Measurements from ENCODE around the gene LRCH1. TPM values are rescaled to one million over a fixed set of nuclear protein-coding genes. Genes with fewer than 3 reads are reported as not detected.

LRCH1 gene
- polyA plus RNA-seq, 1 of the 3 experiments (the other 2 are of a cell fraction), result 5.5 TPM

DNA sequence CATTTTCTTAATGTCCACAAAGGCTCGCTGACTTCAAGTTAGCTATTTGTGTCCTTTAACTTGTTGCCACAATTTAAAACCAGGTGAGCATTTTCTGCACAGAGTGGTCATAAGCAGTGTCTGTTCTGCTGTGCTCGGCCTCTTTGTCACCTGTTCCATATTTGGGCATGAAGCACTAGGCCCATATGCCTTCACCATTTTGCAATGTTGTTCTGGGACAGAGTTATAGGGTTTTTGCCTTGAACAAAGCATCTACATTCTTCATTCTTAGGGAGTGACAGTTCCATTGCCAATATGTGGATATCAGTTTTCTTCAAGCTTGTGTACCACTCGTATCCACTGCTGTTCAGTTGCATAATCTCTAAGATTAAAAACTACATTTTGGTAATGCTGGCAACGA lies 56.1 kb downstream of the LRCH1 start:
- Histone ChIP-seq H3K36me3 (replicated peaks in 1 of 2; ENCODE audit: control insufficient read depth in 1 of 2, insufficient read depth in 2 of 2, low read length in 1 of 2) (no peaks in the 10 kb centered on the region), H3K27me3 (ENCODE audit: insufficient read depth) (no peaks in the 10 kb centered on the region), H3K4me1 (ENCODE audit: control insufficient read depth in 1 of 2, insufficient read depth in 2 of 2, low read depth in 1 of 2, low read length in 1 of 2) (peaks cover 8 to 10% of the 10 kb centered on the region in 2 experiments; a peak in 3 of 4 replicates), H3K4me2 (no peak overlapping the region), H3K9me2 (no peaks in the 10 kb centered on the region), H2AFZ (ENCODE audit: low read depth) (no peak overlapping the region), H3K9ac (no peak overlapping the region), H3K79me2 (ENCODE audit: insufficient read depth) (peaks cover 80% of the 10 kb centered on the region), H4K20me1 (ENCODE audit: insufficient read depth) (peaks cover 33% of the 10 kb centered on the region), H3K9me3 (no peaks in the 10 kb centered on the region), H3K27ac (ENCODE audit: low read depth in 2 of 2, low read length in 1 of 2) (no peak overlapping the region), H3F3A (replicated peaks; ENCODE audit: insufficient read depth) (no peaks in the 10 kb centered on the region), H3K4me3 (ENCODE audit: low read depth in 2 of 2, low read length in 1 of 2) (no peak overlapping the region)
- CTCF ChIA-PET, result interaction anchor here (0.6 to 2.0 kb wide), 4 partner anchors 8 to 22 kb away, joined by 3 to 5 read pairs (median 4); no protein-coding TSS in a partner anchor
- DNase-seq, result no peak
- TF ChIP-seq RFX5 (IDR thresholded peaks at IDR 0.05; ENCODE audit: low read length), result no peak
- WGBS (ENCODE audit: low lambda C conversion rate), result 94% methylated on average over 4 of the region's 4 CpGs
- POLR2A ChIA-PET, result no interaction called here

DNA sequence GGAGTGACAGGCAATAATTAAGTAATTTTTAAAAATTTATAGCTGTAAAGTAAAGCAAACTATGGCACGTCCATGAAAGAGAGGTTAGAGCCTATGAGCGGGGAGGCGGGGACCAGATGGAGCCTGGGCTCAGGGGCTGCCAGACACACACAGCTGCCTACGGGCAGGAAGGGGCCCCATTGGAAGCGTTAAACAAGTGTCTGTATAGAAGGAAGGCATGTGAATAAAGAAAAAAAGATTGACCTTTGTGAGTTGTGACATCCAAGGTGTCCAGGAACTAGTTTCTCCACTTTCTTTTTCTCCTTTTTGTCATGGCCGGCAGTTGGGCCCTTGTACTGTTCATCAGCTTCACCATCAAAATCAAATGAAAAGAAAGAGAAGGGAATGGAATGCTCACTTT lies 56.8 kb downstream of the LRCH1 start:
- DNase-seq, result no peak
- Histone ChIP-seq H2AFZ (ENCODE audit: low read depth) (no peak overlapping the region), H3K4me1 (ENCODE audit: control insufficient read depth in 1 of 2, insufficient read depth in 2 of 2, low read depth in 1 of 2, low read length in 1 of 2) (peaks cover 5 to 14% of the 10 kb centered on the region in 2 experiments; a peak in 3 of 4 replicates), H3K9ac (no peak overlapping the region), H3K27me3 (ENCODE audit: insufficient read depth) (no peaks in the 10 kb centered on the region), H3K79me2 (ENCODE audit: insufficient read depth) (peaks cover 77% of the 10 kb centered on the region), H3F3A (replicated peaks; ENCODE audit: insufficient read depth) (no peaks in the 10 kb centered on the region), H4K20me1 (ENCODE audit: insufficient read depth) (peaks cover 28% of the 10 kb centered on the region), H3K4me2 (no peak overlapping the region), H3K9me2 (no peaks in the 10 kb centered on the region), H3K9me3 (no peaks in the 10 kb centered on the region), H3K4me3 (ENCODE audit: low read depth in 2 of 2, low read length in 1 of 2) (no peak overlapping the region), H3K27ac (ENCODE audit: low read depth in 2 of 2, low read length in 1 of 2) (no peak overlapping the region), H3K36me3 (replicated peaks in 1 of 2; ENCODE audit: control insufficient read depth in 1 of 2, insufficient read depth in 2 of 2, low read length in 1 of 2) (no peaks in the 10 kb centered on the region)
- 94% methylated on average over 6 of the region's 6 CpGs for WGBS (ENCODE audit: low lambda C conversion rate)
- no peak for TF ChIP-seq JUND (IDR thresholded peaks at IDR 0.05)
- TF ChIP-seq, protein P1, sequence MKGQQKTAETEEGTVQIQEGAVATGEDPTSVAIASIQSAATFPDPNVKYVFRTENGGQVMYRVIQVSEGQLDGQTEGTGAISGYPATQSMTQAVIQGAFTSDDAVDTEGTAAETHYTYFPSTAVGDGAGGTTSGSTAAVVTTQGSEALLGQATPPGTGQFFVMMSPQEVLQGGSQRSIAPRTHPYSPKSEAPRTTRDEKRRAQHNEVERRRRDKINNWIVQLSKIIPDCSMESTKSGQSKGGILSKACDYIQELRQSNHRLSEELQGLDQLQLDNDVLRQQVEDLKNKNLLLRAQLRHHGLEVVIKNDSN (IDR thresholded peaks at IDR 0.05; ENCODE audit: borderline replicate concordance, low read depth), result no peak
- no peak for TF ChIP-seq GATA2 (CRISPR knock-in tag; IDR thresholded peaks at IDR 0.05)
- TF ChIP-seq EP300 (IDR thresholded peaks at IDR 0.05; ENCODE audit: borderline replicate concordance in 1 of 2, low read depth in 1 of 2, low read length in 1 of 2), result no peak
- no peak for TF ChIP-seq NFIC (IDR thresholded peaks at IDR 0.05; ENCODE audit: borderline replicate concordance)
- TF ChIP-seq, protein P2, sequence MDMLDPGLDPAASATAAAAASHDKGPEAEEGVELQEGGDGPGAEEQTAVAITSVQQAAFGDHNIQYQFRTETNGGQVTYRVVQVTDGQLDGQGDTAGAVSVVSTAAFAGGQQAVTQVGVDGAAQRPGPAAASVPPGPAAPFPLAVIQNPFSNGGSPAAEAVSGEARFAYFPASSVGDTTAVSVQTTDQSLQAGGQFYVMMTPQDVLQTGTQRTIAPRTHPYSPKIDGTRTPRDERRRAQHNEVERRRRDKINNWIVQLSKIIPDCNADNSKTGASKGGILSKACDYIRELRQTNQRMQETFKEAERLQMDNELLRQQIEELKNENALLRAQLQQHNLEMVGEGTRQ (IDR thresholded peaks at IDR 0.05; ENCODE audit: borderline replicate concordance, low read depth, low read length), result no peak
- TF ChIP-seq POLR2AphosphoS5 (IDR thresholded peaks at IDR 0.05; ENCODE audit: low read depth, low read length), result no peak
- no peak for TF ChIP-seq EZH2phosphoT487 (IDR thresholded peaks at IDR 0.05; ENCODE audit: borderline replicate concordance, low read depth)
- no peak for TF ChIP-seq FOXJ3 (CRISPR knock-in tag; IDR thresholded peaks at IDR 0.05)
- TF ChIP-seq ELF1 (IDR thresholded peaks at IDR 0.05), result no peak
- TF ChIP-seq, protein P3, sequence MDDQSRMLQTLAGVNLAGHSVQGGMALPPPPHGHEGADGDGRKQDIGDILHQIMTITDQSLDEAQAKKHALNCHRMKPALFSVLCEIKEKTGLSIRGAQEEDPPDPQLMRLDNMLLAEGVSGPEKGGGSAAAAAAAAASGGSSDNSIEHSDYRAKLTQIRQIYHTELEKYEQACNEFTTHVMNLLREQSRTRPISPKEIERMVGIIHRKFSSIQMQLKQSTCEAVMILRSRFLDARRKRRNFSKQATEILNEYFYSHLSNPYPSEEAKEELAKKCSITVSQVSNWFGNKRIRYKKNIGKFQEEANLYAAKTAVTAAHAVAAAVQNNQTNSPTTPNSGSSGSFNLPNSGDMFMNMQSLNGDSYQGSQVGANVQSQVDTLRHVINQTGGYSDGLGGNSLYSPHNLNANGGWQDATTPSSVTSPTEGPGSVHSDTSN (IDR thresholded peaks at IDR 0.05), result no peak
- TF ChIP-seq, protein P4, sequence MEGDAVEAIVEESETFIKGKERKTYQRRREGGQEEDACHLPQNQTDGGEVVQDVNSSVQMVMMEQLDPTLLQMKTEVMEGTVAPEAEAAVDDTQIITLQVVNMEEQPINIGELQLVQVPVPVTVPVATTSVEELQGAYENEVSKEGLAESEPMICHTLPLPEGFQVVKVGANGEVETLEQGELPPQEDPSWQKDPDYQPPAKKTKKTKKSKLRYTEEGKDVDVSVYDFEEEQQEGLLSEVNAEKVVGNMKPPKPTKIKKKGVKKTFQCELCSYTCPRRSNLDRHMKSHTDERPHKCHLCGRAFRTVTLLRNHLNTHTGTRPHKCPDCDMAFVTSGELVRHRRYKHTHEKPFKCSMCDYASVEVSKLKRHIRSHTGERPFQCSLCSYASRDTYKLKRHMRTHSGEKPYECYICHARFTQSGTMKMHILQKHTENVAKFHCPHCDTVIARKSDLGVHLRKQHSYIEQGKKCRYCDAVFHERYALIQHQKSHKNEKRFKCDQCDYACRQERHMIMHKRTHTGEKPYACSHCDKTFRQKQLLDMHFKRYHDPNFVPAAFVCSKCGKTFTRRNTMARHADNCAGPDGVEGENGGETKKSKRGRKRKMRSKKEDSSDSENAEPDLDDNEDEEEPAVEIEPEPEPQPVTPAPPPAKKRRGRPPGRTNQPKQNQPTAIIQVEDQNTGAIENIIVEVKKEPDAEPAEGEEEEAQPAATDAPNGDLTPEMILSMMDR (IDR thresholded peaks at IDR 0.05), result no peak
- TF ChIP-seq FOXM1 (IDR thresholded peaks at IDR 0.05; ENCODE audit: low read depth), result no peak
- no peak for TF ChIP-seq TCF12 (IDR thresholded peaks at IDR 0.05)
- no peak for TF ChIP-seq SIN3A (IDR thresholded peaks at IDR 0.05; ENCODE audit: borderline replicate concordance, low read depth, low read length)
- no peak for TF ChIP-seq SMC3 (IDR thresholded peaks at IDR 0.05; ENCODE audit: low read depth, low read length)
- TF ChIP-seq YY1 (IDR thresholded peaks at IDR 0.05; ENCODE audit: low read depth), result no peak
- no peak for TF ChIP-seq FOSL2 (IDR thresholded peaks at IDR 0.05; ENCODE audit: borderline replicate concordance, low read depth)
- no peak for TF ChIP-seq MXI1 (IDR thresholded peaks at IDR 0.05; ENCODE audit: low read depth, low read length)
- ChIA-PET CTCF (interaction anchor here (1.2 kb wide), 2 partner anchors 9 to 11 kb away, joined by 3 to 4 read pairs; no protein-coding TSS in a partner anchor), POLR2A (no interaction called here)

All from SK-N-SH (cell line).